HepG2 (cell line): ENCODE data around the gene KRTAP5-2. TPM values are rescaled to one million over a fixed set of nuclear protein-coding genes. Genes with fewer than 3 reads are reported as not detected.

ENCODE experiments used
- ATAC-seq: fragments of 200-7000 bp; cut with Tn5 transposase; 3 replicates; pipeline ENCODE4 v1.9.1; 2020; ENCODE audit warnings: mild to moderate bottlenecking, moderate library complexity
- BruUV-seq: library from RNA; stranded (reverse); fragments of 400-500 nt; replicated peaks from 2 replicates; lab custom pipeline; 2021; lab: Mats Ljungman, UMichigan
- CTCF ChIA-PET: fragments of 300-600 bp; formaldehyde crosslinking; extraction: SDS; loops from one replicate; lab custom pipeline; 2021; ENCODE audit warnings: low total read pairs, inconsistent platforms, low intra/inter-chr PET ratio; lab: Yijun Ruan, JAX
- POLR2A ChIA-PET: fragments of 350-600 bp; sonication (Branson Sonifier 250); formaldehyde crosslinking; loops from one replicate; lab custom pipeline; 2020; ENCODE audit warnings: antibody characterized with exemption, inconsistent platforms; lab: Yijun Ruan, JAX
- DNase-seq: peaks from one replicate; pipeline ENCODE4 v3.0.0-alpha.2; 2015; ENCODE audit warnings: low spot score
- FAIRE-seq: peaks from 3 replicates; lab custom pipeline; 2011; peaks lifted over from hg19 to GRCh38; lab: Jason Lieb, UNC
- H2AFZ ChIP-seq: one replicate; pipeline ENCODE4 v1.6.1; 2011; ENCODE audit warnings: low read length, inconsistent platforms
- H3K27ac ChIP-seq: fragments of 300-600 bp; 3 replicates; pipeline ENCODE4 v1.8.0; 2011; ENCODE audit warnings: mixed run types, mild to moderate bottlenecking, mixed read lengths, low read length, inconsistent platforms; ENCODE audit not compliant: insufficient read depth; ENCODE audit errors: extremely low read length
- H3K27me3 ChIP-seq, 2 experiments: fragments of 200-600 bp in 1 of 2; 2 replicates in 1 of 2; 3 replicates in 1 of 2; pipeline versions ENCODE4 v1.6.0 to v1.8.0; 2011; ENCODE audit warnings: low read length in 2 of 2, mild to moderate bottlenecking in 2 of 2, moderate library complexity in 2 of 2, inconsistent platforms in 1 of 2; ENCODE audit not compliant: insufficient read depth in 2 of 2, control insufficient read depth in 1 of 2
- H3K36me3 ChIP-seq, 2 experiments: fragments of 200-600 bp in 1 of 2; replicated peaks in 1 of 2; 2 replicates in 1 of 2; 3 replicates in 1 of 2; pipeline versions ENCODE4 v1.5.1 to v1.8.0; 2011; ENCODE audit warnings: low read length in 2 of 2, inconsistent platforms in 1 of 2; ENCODE audit not compliant: insufficient read depth in 2 of 2, control insufficient read depth in 1 of 2
- H3K4me1 ChIP-seq: 2 replicates; pipeline ENCODE4 v1.5.1; 2012; ENCODE audit warnings: low read length, inconsistent platforms; ENCODE audit not compliant: insufficient read depth
- H3K4me2 ChIP-seq: 2 replicates; pipeline ENCODE4 v1.6.0; 2011; ENCODE audit warnings: low read depth, low read length, inconsistent platforms
- H3K4me3 ChIP-seq, 3 experiments: fragments of 200-600 bp in 1 of 3; sonication (generic), shearing (Covaris generic) in 1 of 3; replicated peaks in 1 of 3; 2 replicates each; pipeline ENCODE4 v1.5.1; 2011 to 2016; ENCODE audit warnings: low read length in 3 of 3, inconsistent platforms in 2 of 3, low read depth in 2 of 3, mild to moderate bottlenecking in 2 of 3, control low read depth in 1 of 3, mixed read lengths in 1 of 3; ENCODE audit not compliant: insufficient read depth in 1 of 3
- H3K79me2 ChIP-seq: one replicate; pipeline ENCODE4 v1.6.1; 2011; ENCODE audit warnings: low read length, inconsistent platforms; ENCODE audit not compliant: insufficient read depth
- H3K9ac ChIP-seq: 2 replicates; pipeline ENCODE4 v1.6.0; 2011; ENCODE audit warnings: mild to moderate bottlenecking, low read depth, low read length, inconsistent platforms; ENCODE audit not compliant: insufficient read depth
- H3K9me3 ChIP-seq: 2 replicates; pipeline ENCODE4 v1.5.1; 2012; ENCODE audit warnings: mild to moderate bottlenecking, low read length
- H4K20me1 ChIP-seq: 2 replicates; pipeline ENCODE4 v1.6.0; 2011; ENCODE audit warnings: inconsistent platforms, mild to moderate bottlenecking, low read length, moderate library complexity; ENCODE audit not compliant: insufficient read depth
- GZF1 ChIP-seq: sonication (generic); formaldehyde crosslinking; IDR thresholded peaks from 2 replicates; pipeline ENCODE4 v1.5.1; 2020; ENCODE audit warnings: mild to moderate bottlenecking, missing genetic modification reagents
- HNRNPUL1 ChIP-seq: fragments of 200-400 bp; formaldehyde crosslinking; IDR thresholded peaks from 2 replicates; pipeline ENCODE4 v1.6.1; 2017; ENCODE audit warnings: low read depth, mild to moderate bottlenecking, low read length, moderate library complexity
- MAFG ChIP-seq: sonication (generic); formaldehyde crosslinking; IDR thresholded peaks from 2 replicates; pipeline ENCODE4 v1.5.1; 2020; ENCODE audit warnings: mild to moderate bottlenecking, missing genetic modification reagents
- SAP130 ChIP-seq: IDR thresholded peaks from 2 replicates; pipeline ENCODE4 v1.6.1; 2016; ENCODE audit warnings: low read depth
- SPEN ChIP-seq: sonication (generic); formaldehyde crosslinking; IDR thresholded peaks from 2 replicates; pipeline ENCODE4 v1.5.1; 2020; ENCODE audit warnings: low read depth, mild to moderate bottlenecking, missing genetic modification reagents
- ZBTB21 ChIP-seq: sonication (generic); formaldehyde crosslinking; IDR thresholded peaks from 2 replicates; pipeline ENCODE4 v1.4.0; 2020; ENCODE audit warnings: missing genetic modification reagents
- ZNF619 ChIP-seq: sonication (generic); formaldehyde crosslinking; IDR thresholded peaks from 2 replicates; pipeline ENCODE4 v1.4.0; 2020; ENCODE audit warnings: mild to moderate bottlenecking, missing genetic modification reagents
- ZNF709 ChIP-seq: sonication (generic); formaldehyde crosslinking; IDR thresholded peaks from 2 replicates; pipeline ENCODE4 v1.5.0; 2020; ENCODE audit warnings: mild to moderate bottlenecking, missing genetic modification reagents
- WGBS: methylation state at CpG from one replicate; pipeline ENCODE4 v1.1.6; 2017; ENCODE audit warnings: low lambda C conversion rate; 5-methylcytosine and 5-hydroxymethylcytosine counted together
- in situ Hi-C: cut with HindIII; loops from 2 replicates; pipeline ENCODE4 v1.10.0; 2017; ENCODE audit warnings: low pct_unique_long_range_greater_than_20kb; ENCODE audit not compliant: extremely low pct_ligation_motif_present
- intact Hi-C: fragments of 100-400 bp; cut with micrococcal nuclease; formaldehyde crosslinking; loops from one replicate; pipeline ENCODE4 v1.10.0; 2022; ENCODE audit not compliant: unreplicated experiment
- polyA plus RNA-seq, 8 experiments: library from polyadenylated mRNA; depleted of rRNA in 3 of 8; stranded (reverse) in 7 of 8; unstranded in 1 of 8; fragments of >200 nt; fragmentation: Illumina TruSeq in 4 of 8; extraction: Trizol in 4 of 8; gene quantifications; 2 replicates each; pipeline versions ENCODE4 v1.2.1 to v1.2.3, GENCODE V29; 2011 to 2016; ENCODE audit warnings: low read depth in 4 of 8, missing spikeins in 1 of 8, mixed read lengths in 1 of 8; ENCODE audit not compliant: insufficient read depth in 1 of 8
- total RNA-seq, 5 experiments: library from RNA; depleted of rRNA; stranded (reverse); fragments of >200 nt; fragmentation: Illumina TruSeq; extraction: Trizol; gene quantifications; 2 replicates each; pipeline ENCODE4 v1.2.3, GENCODE V29; 2016; ENCODE audit warnings: low read depth in 1 of 5
- TF ChIP-seq, protein P1 (sequence below): sonication (generic); formaldehyde crosslinking; IDR thresholded peaks from 2 replicates; pipeline ENCODE4 v1.4.0; 2020; ENCODE audit warnings: missing genetic modification reagents
- TF ChIP-seq, protein P2 (sequence below): sonication (generic); formaldehyde crosslinking; IDR thresholded peaks from 2 replicates; pipeline ENCODE4 v1.4.0; 2020; ENCODE audit warnings: mild to moderate bottlenecking, missing genetic modification reagents

Gene KRTAP5-2
- total and polyA plus RNA-seq, 2 of the 13 experiments (the other 11 are each of a cell fraction or from before 2014, with no cell fraction given), result not detected

DNA sequence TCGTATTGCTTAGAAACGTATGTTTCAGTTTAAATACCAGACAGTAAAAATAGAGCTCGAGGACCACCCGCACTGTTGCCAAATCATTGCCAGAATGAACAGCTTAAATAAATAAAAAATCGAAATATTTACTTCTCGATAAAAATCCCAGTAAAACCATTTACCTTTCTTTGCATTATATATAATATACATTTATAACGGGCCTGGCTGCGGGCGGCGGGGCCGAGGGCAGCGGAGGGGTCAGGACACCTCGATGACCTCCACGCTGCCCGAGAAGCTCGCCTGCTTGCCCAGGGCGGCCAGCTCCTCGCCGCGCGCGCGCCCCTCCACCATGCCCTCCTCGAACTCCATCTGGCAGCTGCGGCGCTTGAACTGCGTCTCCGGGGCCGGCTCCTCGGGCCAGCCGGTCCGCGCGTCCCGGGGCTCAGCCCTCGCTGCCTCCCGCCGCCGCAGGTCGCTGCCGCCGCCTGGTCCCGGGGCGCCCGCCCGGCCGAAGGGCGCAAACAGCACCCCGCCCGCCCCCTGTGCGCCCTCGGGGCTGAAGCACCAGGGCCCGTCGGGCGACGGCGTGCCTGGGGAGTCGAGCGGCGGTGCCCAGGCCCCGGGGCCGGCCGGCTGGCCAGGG lies 41.7 kb downstream of the KRTAP5-2 start:
- CTCF ChIA-PET, result no interaction called here
- WGBS, result 95% methylated on average over 59 of the region's 63 CpGs
- Histone ChIP-seq H3K4me1 (no peaks in the 10 kb centered on the region), H3K79me2 (no peaks in the 10 kb centered on the region)
- no TSS peak for BruUV-seq
- TF ChIP-seq MAFG (CRISPR knock-in tag) (no peak), ZNF709 (CRISPR knock-in tag) (no peak), ZNF619 (CRISPR knock-in tag) (no peak), SAP130 (CRISPR knock-in tag) (no peak), HNRNPUL1 (no peak), ZBTB21 (CRISPR knock-in tag) (no peak), SPEN (CRISPR knock-in tag) (no peak), GZF1 (CRISPR knock-in tag) (no peak)
- TF ChIP-seq, protein P1, sequence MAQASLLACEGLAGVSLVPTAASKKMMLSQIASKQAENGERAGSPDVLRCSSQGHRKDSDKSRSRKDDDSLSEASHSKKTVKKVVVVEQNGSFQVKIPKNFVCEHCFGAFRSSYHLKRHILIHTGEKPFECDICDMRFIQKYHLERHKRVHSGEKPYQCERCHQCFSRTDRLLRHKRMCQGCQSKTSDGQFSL, result no peak
- TF ChIP-seq, protein P2, sequence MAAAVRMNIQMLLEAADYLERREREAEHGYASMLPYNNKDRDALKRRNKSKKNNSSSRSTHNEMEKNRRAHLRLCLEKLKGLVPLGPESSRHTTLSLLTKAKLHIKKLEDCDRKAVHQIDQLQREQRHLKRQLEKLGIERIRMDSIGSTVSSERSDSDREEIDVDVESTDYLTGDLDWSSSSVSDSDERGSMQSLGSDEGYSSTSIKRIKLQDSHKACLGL (CRISPR knock-in tag), result no peak
- TF ChIP-seq, all 625 proteins: peak for 0
- FAIRE-seq, result no peak
- no peaks in the 10 kb centered on the region; a peak in 1 of 5 replicates for H3K27me3 ChIP-seq
- no peak overlapping the region for H3K4me2 ChIP-seq
- no peak overlapping the region for H2AFZ ChIP-seq
- no peak for ATAC-seq
- H4K20me1 ChIP-seq, result peaks cover 4% of the 10 kb centered on the region; the same call in 1 of the 2 replicates
- H3K9ac ChIP-seq, result no peak overlapping the region
- no peak overlapping the region for H3K4me3 ChIP-seq
- H3K9me3 ChIP-seq, result no peaks in the 10 kb centered on the region
- intact Hi-C loops, result no loop called here
- DNase-seq, result no peak
- POLR2A ChIA-PET, result no interaction called here
- H3K27ac ChIP-seq, result no peak overlapping the region
- in situ Hi-C loops, result no loop called here
- H3K36me3 ChIP-seq, result no peaks in the 10 kb centered on the region
